ENCODE data around the gene PIF1.
"Not testable (repeated sequence)": the region's sequence is repeated elsewhere in the genome, so short reads cannot be mapped to it uniquely, and the experiment has no call there.

PIF1 gene

DNA sequence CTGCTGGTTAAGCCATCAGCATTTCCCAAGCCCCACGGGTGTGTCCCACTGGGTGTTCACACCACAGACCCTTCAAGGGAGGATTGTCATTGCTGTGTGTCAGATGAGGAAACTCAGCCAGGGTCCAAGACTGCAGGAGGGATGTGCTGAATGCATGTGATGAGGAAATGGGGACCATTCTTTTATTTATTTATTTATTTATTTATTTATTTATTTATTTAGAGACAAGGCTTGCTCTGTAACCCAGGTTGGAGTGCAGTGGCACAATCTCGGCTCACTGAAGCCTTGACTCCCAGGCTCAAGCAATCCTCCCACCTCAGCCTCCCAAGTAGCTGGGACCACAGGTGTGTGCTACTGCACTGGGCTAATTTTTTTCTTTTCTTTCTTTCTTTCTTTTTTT lies 20.8 kb downstream of the PIF1 start:
- TF ChIP-seq, protein P1, sequence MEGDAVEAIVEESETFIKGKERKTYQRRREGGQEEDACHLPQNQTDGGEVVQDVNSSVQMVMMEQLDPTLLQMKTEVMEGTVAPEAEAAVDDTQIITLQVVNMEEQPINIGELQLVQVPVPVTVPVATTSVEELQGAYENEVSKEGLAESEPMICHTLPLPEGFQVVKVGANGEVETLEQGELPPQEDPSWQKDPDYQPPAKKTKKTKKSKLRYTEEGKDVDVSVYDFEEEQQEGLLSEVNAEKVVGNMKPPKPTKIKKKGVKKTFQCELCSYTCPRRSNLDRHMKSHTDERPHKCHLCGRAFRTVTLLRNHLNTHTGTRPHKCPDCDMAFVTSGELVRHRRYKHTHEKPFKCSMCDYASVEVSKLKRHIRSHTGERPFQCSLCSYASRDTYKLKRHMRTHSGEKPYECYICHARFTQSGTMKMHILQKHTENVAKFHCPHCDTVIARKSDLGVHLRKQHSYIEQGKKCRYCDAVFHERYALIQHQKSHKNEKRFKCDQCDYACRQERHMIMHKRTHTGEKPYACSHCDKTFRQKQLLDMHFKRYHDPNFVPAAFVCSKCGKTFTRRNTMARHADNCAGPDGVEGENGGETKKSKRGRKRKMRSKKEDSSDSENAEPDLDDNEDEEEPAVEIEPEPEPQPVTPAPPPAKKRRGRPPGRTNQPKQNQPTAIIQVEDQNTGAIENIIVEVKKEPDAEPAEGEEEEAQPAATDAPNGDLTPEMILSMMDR (IDR thresholded peaks at IDR 0.05; ENCODE audit: insufficient read depth, missing control alignments), result no peak
- DNase-seq (ENCODE audit: insufficient read length, low spot score) (no peak), FAIRE-seq (no peak)

DNA sequence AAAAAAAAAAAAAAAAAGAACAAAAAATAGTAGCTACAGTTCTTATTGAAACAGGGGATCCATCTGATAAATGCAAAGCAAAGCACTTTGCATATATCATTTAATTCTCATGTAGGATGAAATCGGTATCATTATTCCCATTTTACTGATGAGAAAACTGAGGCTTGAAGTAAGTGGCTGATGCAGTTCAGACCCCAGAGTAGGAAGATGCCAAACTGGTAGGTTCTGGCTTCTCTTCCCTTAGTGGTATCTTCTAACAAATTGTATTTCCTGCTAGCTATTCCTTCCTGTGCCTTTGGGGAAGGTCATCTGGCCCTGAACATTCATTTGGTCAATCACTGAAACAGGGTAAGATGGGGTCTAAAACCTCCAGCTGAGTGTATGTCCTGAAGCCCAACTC lies 21.9 kb downstream of the PIF1 start:
- TF ChIP-seq, protein P1 (IDR thresholded peaks at IDR 0.05; ENCODE audit: insufficient read depth, missing control alignments), result no peak
- no peak for FAIRE-seq

DNA sequence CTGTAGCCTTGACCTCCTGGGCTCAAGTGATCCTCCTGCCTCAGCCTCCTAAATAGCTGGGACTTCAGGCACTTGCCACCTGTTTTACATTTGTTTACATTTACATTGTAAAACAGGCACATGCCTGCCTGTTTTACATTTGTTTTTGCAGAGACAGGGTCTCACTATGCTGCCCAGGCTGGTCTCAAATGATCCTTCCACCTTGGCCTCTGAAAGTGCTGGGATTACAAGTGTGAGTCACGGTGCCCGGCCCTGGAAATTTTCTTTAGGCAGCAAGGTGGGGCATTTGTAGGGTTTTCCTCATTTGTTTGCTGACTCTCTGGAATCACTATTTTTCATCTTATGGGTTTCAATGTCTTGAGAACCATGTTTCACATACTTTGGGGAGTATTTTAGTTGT lies 25.0 kb downstream of the PIF1 start:
- no peak for FAIRE-seq
- TF ChIP-seq, protein P1 (IDR thresholded peaks at IDR 0.05; ENCODE audit: insufficient read depth, missing control alignments), result no peak
- no peak for DNase-seq (ENCODE audit: insufficient read length, low spot score)

More for the DNA sequence above, 21.9 kb downstream of the PIF1 start:
- DNase-seq (ENCODE audit: insufficient read length, low spot score), result no peak

DNA sequence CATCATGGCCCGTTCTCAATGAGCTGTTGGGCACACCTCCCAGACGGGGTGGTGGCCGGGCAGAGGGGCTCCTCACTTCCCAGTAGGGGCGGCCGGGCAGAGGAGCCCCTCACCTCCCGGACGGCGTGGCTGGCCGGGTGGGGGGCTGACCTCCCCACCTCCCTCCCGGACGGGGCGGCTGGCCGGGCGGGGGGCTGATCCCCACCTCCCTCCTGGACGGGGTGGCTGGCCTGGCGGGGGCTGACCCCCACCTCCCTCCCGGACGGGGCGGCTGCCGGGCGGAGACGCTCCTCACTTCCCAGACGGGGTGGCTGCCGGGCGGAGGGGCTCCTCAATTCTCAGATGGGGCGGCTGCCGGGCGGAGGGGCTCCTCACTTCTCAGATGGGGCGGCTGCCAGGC lies 26.5 kb downstream of the PIF1 start:
- DNase-seq (ENCODE audit: insufficient read length, low spot score); FAIRE-seq: not testable (repeated sequence)

DNA sequence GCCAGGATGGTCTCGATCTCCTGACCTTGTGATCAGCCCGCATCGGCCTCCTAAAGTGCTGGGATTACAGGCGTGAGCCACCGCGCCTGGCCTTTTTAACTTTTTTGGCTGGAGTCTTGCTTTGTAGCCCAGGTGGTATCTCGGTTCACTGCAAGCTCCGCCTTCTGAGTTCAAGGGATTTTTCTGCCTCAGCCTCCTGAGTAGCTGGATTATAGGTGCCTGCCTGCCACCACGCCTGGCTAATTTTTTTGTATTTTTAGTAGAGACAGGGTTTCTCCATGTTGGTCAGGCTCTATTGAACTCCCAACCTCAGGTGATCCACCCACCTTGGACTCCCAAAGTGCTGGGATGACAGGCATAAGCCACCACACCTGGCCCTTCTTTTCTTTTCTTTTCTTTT lies 29.5 kb downstream of the PIF1 start:
- FAIRE-seq; DNase-seq (ENCODE audit: insufficient read length, low spot score): not testable (repeated sequence)

DNA sequence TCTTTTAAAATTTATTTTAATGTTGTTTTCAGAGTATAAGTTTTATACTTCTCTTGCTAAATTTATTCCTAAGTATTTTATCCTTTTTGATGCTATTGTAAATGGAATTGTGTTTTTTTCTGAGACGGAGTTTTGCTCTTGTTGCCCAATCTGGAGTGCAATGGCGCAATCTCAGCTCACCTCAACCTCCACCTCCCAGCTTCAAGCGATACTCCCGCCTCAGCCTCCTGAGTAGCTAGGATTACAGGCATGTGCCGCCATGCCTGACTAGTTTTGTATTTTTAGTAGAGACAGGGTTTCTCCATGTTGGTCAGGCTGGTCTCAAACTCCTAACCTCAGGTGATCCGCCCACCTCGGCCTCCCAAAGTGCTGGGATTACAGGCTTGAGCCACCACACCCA lies 30.1 kb downstream of the PIF1 start:
- FAIRE-seq; DNase-seq (ENCODE audit: insufficient read length, low spot score): not testable (repeated sequence)

DNA sequence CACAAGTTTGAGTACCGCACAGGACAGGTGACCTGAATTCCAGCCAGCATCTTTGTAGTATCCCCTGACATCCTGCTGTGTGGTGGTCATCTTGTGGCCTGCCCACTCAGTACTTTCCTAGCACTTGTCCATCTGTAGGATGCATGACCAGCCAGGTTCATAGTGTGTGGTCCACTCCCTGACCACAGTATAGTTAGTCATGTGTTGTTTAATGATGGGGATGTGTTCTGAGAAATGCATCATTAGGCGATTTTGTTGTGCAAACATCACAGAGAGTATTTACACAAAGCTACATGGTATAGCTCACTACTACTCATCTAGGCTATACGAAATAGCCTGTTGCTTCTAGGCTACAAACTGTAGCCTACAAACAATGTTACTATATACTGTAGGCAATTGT lies 33.2 kb downstream of the PIF1 start:
- FAIRE-seq, result no peak
- DNase-seq (ENCODE audit: insufficient read length, low spot score), result no peak
- TF ChIP-seq, protein P1 (IDR thresholded peaks at IDR 0.05; ENCODE audit: insufficient read depth, missing control alignments), result no peak

DNA sequence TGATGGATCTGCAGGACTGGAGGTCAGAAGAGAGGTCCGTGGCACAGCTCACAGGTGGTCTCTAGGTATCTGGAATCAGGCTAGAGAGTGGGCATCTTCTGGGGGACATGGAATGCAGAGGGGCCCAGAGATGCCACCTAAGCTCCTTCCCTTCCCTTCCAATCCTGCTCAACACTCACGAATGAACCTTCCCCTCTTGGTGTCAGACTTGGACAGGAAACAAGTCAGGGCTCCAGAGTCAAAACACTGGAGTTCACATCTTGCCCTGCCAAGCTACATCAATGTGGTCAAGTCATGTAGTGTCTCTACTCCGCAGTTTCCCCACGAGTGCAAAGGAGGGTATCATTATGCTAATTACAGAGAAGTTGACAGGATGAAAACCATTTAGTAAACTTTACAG lies 34.0 kb downstream of the PIF1 start:
- DNase-seq (ENCODE audit: insufficient read length, low spot score) (no peak), FAIRE-seq (no peak)
- TF ChIP-seq, protein P1 (IDR thresholded peaks at IDR 0.05; ENCODE audit: insufficient read depth, missing control alignments), result no peak

DNA sequence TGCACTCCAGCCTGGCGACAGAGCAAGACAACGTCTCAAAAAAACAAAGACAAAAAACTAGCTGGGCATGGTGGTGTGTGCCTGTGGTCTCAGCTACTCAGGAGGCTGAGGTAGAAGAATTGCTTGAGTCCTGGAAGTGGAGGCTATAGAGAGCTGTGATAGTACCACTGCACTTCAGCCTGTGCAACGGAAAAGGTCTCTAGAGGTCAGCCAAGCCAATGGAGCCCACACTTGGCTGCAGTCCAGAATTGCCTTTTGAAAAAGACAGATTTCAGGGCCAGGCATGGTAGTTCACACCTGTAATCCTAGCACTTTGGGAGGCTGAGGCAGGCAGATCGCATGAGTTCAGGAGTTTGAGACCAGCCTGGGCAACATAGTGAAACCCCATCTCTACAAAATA lies 41.7 kb downstream of the PIF1 start:
- TF ChIP-seq, protein P1 (IDR thresholded peaks at IDR 0.05; ENCODE audit: insufficient read depth, missing control alignments), result no peak
- DNase-seq (ENCODE audit: insufficient read length, low spot score), result no peak
- no peak for FAIRE-seq
